ENCODE data around the gene RIN2. TPM values are rescaled to one million over a fixed set of nuclear protein-coding genes. Genes with fewer than 3 reads are reported as not detected.

RIN2 gene
- total RNA-seq, 2 donors from 2014 or later, result 82.0 to 105 TPM

DNA sequence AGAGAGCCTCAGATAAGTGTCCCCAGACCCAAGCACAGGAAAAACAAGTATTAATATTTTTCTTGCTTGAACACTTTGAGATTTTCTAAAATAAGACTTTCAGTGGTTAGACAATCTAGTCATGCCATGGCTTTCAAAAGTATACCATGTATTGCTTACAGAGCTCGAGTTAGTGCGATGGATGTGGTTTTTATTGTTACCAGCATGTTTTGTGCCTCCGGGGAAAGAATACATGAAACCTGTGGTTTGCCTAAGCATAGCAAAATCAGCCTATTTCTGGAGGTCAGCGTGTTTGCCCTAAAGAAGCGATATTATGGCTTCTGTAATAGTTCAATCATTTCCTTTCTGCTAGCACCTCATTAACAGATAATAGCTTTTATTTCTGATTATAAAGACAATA, 21.6 kb downstream of the RIN2 start:
- peaks cover 7% of the 10 kb centered on the region for H3K4me1 ChIP-seq
- no peaks in the 10 kb centered on the region for H3K36me3 ChIP-seq
- no peak overlapping the region for H3K4me3 ChIP-seq
- TF ChIP-seq, protein P1, sequence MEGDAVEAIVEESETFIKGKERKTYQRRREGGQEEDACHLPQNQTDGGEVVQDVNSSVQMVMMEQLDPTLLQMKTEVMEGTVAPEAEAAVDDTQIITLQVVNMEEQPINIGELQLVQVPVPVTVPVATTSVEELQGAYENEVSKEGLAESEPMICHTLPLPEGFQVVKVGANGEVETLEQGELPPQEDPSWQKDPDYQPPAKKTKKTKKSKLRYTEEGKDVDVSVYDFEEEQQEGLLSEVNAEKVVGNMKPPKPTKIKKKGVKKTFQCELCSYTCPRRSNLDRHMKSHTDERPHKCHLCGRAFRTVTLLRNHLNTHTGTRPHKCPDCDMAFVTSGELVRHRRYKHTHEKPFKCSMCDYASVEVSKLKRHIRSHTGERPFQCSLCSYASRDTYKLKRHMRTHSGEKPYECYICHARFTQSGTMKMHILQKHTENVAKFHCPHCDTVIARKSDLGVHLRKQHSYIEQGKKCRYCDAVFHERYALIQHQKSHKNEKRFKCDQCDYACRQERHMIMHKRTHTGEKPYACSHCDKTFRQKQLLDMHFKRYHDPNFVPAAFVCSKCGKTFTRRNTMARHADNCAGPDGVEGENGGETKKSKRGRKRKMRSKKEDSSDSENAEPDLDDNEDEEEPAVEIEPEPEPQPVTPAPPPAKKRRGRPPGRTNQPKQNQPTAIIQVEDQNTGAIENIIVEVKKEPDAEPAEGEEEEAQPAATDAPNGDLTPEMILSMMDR (IDR thresholded peaks at IDR 0.05), result no peak
- H3K9me3 ChIP-seq, result no peaks in the 10 kb centered on the region
- H3K27me3 ChIP-seq, result no peaks in the 10 kb centered on the region
- no peak for DNase-seq
- intact Hi-C loops (cut with DNase I), result loop anchor here (5.0 kb wide), 1 partner anchor 87 kb away; no protein-coding TSS in a partner anchor
- H3K27ac ChIP-seq, result no peak overlapping the region
- H3K9ac ChIP-seq (ENCODE audit: low read depth in 2 of 2, low read length in 2 of 2), result no peak overlapping the region

DNA sequence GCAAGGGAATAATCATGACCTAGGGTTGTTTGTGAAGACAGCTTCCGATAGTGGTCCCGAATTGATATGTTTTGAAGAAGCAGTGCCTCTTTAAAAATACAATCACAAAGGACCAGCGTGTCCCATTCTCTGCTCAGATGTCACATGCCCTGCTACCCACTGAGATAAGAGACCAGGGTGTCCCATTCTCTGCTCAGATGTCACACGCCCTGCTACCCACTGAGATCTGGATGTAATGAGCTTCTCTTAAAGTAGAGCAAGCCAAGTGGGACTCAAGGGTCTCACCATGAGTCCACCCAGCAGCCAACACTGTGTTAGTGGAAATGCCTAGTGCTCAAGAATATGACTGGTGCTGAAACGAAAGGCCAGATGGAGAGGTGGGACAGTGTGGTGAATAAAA, 22.2 kb downstream of the RIN2 start:
- Histone ChIP-seq H3K27me3 (no peaks in the 10 kb centered on the region), H3K27ac (no peak overlapping the region), H3K36me3 (no peaks in the 10 kb centered on the region), H3K4me1 (peaks cover 6% of the 10 kb centered on the region), H3K4me3 (no peak overlapping the region), H3K9me3 (no peaks in the 10 kb centered on the region), H3K9ac (ENCODE audit: low read depth in 2 of 2, low read length in 2 of 2) (no peak overlapping the region)
- intact Hi-C loops (cut with DNase I), result loop anchor here (5.0 kb wide), 1 partner anchor 88 kb away; no protein-coding TSS in a partner anchor
- DNase-seq, result no peak
- TF ChIP-seq, protein P1 (IDR thresholded peaks at IDR 0.05), result no peak

DNA sequence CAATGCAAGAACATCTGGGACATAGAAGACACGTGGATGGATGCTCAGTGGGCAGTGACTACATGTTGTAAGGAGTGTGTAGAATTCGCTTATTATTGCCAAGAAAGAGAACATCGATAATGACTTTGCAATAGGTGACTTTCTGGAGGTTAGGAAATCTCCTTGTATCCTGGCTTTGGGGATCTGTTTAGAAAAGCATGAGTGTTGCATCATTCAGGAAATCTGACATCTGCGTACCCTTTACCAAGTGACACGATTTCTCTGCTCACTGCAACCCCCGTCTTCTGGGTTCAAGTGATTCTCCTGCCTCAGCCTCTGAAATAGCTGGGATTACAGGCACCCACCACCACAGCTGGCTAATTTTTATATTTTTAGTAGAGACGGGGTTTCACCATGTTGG, 23.2 kb downstream of the RIN2 start:
- Histone ChIP-seq H3K27me3 (no peaks in the 10 kb centered on the region), H3K9me3 (no peaks in the 10 kb centered on the region), H3K4me1 (peaks cover 4% of the 10 kb centered on the region), H3K27ac (no peak overlapping the region), H3K36me3 (no peaks in the 10 kb centered on the region), H3K9ac (ENCODE audit: low read depth in 2 of 2, low read length in 2 of 2) (no peak overlapping the region), H3K4me3 (no peak overlapping the region)
- no peak for DNase-seq
- intact Hi-C loops (cut with DNase I), result loop anchor here (5.0 kb wide), 1 partner anchor 89 kb away; no protein-coding TSS in a partner anchor
- TF ChIP-seq, protein P1 (IDR thresholded peaks at IDR 0.05), result no peak

- intact Hi-C loops (cut with DNase I), result loop anchor here (5.0 kb wide), 1 partner anchor 90 kb away; no protein-coding TSS in a partner anchor
- no peaks in the 10 kb centered on the region for H3K36me3 ChIP-seq
- DNase-seq, result no peak
- H3K4me1 ChIP-seq, result peaks cover 3% of the 10 kb centered on the region
- H3K9me3 ChIP-seq, result no peaks in the 10 kb centered on the region
- TF ChIP-seq, protein P1 (IDR thresholded peaks at IDR 0.05), result no peak
- no peak overlapping the region for H3K9ac ChIP-seq (ENCODE audit: low read depth in 2 of 2, low read length in 2 of 2)
- H3K27me3 ChIP-seq, result no peaks in the 10 kb centered on the region
- H3K27ac ChIP-seq, result no peak overlapping the region
- H3K4me3 ChIP-seq, result no peak overlapping the region
Measured at GRCh38 chr20:19782669-19783068, 24.6 kb downstream of the RIN2 start.

- intact Hi-C loops (cut with DNase I), result loop anchor here (2.0 to 5.0 kb wide), 2 partner anchors 92 to 211 kb away; no protein-coding TSS in a partner anchor
- no peak for DNase-seq
Measured at GRCh38 chr20:19783966-19784401, 25.9 kb downstream of the RIN2 start.

More at GRCh38 chr20:19783966-19784401, 25.9 kb downstream of the RIN2 start:
- TF ChIP-seq, protein P1 (IDR thresholded peaks at IDR 0.05), result no peak
- Histone ChIP-seq H3K9ac (ENCODE audit: low read depth in 2 of 2, low read length in 2 of 2) (peak overlapping the region in 1 of 2 donors; percentile 28), H3K36me3 (no peaks in the 10 kb centered on the region), H3K4me1 (no peaks in the 10 kb centered on the region), H3K27me3 (no peaks in the 10 kb centered on the region), H3K4me3 (no peak overlapping the region), H3K27ac (peak overlapping the region; percentile 44), H3K9me3 (no peaks in the 10 kb centered on the region)
